SU-DHL-6 (cell line): ENCODE data around the gene PAIP2B.

ENCODE experiments used
- H2AFZ ChIP-seq: fragments of 200-600 bp; sonication (generic); 2 replicates; pipeline ENCODE4 v1.6.1; 2014; ENCODE audit warnings: low read depth, mild to moderate bottlenecking, moderate library complexity, mixed read lengths, antibody characterized with exemption, low read length; ENCODE audit not compliant: severe bottlenecking
- H3F3A ChIP-seq: fragments of 200-600 bp; shearing (Covaris generic); 2 replicates; pipeline ENCODE4 v1.6.0; 2016; ENCODE audit warnings: antibody characterized with exemption, mild to moderate bottlenecking; ENCODE audit not compliant: insufficient read depth
- H3K27ac ChIP-seq: fragments of 200-600 bp; sonication (generic); 2 replicates; pipeline ENCODE4 v1.5.1; 2016; ENCODE audit warnings: low read depth, mild to moderate bottlenecking, low read length, moderate library complexity, mixed read lengths
- H3K27me3 ChIP-seq: fragments of 200-600 bp; sonication (generic), shearing (Covaris generic); 2 replicates; pipeline ENCODE4 v1.6.0; 2014; ENCODE audit warnings: mild to moderate bottlenecking, low read length
- H3K36me3 ChIP-seq: fragments of 200-600 bp; sonication (generic); 2 replicates; pipeline ENCODE4 v1.6.1; 2014; ENCODE audit warnings: mild to moderate bottlenecking, low read length, mixed read lengths
- H3K4me2 ChIP-seq: fragments of 300-600, 200-600 bp; shearing (Covaris generic), sonication (generic); 2 replicates; pipeline ENCODE4 v1.6.0; 2014; ENCODE audit warnings: low read length, low read depth, mild to moderate bottlenecking; ENCODE audit not compliant: poor library complexity, severe bottlenecking
- H3K4me3 ChIP-seq: fragments of 200-600 bp; sonication (generic); 2 replicates; pipeline ENCODE4 v1.5.1; 2014; ENCODE audit warnings: antibody characterized with exemption, low read length, mild to moderate bottlenecking, mixed read lengths; ENCODE audit not compliant: insufficient read depth, poor library complexity, severe bottlenecking
- H3K79me2 ChIP-seq: fragments of 200-600 bp; sonication (generic); 2 replicates; pipeline ENCODE4 v1.6.1; 2014; ENCODE audit warnings: mild to moderate bottlenecking, low read length, moderate library complexity; ENCODE audit not compliant: insufficient read depth
- H3K9ac ChIP-seq: fragments of 200-600 bp; sonication (generic); 2 replicates; pipeline ENCODE4 v1.7.0; 2014; ENCODE audit warnings: mild to moderate bottlenecking, low read length
- H3K9me2 ChIP-seq: fragments of 200-600 bp; sonication (generic); replicated peaks from 2 replicates; pipeline ENCODE4 v1.6.1; 2014; ENCODE audit warnings: low read length; ENCODE audit not compliant: insufficient read depth
- H3K9me3 ChIP-seq: fragments of 200-600 bp; sonication (generic); 2 replicates; pipeline ENCODE4 v1.6.1; 2014; ENCODE audit warnings: low read length, mixed read lengths; ENCODE audit not compliant: insufficient read depth
- H4K20me1 ChIP-seq: fragments of 200-600 bp; sonication (generic); 2 replicates; pipeline ENCODE4 v1.6.1; 2014; ENCODE audit warnings: low read depth, mild to moderate bottlenecking, antibody characterized with exemption, low read length, moderate library complexity, mixed read lengths
- CTCF ChIP-seq: fragments of 200-600 bp; sonication (generic); IDR thresholded peaks from one replicate; pipeline ENCODE4 v1.5.1; 2017; ENCODE audit warnings: antibody characterized with exemption, mild to moderate bottlenecking, low read length, moderate library complexity; ENCODE audit not compliant: insufficient read depth, poor library complexity, severe bottlenecking
- EZH2phosphoT487 ChIP-seq: fragments of 200-600 bp; sonication (generic), shearing (Covaris generic); conservative IDR thresholded peaks from 2 replicates; pipeline ENCODE4 v1.6.1; 2018; ENCODE audit warnings: mild to moderate bottlenecking, antibody characterized with exemption, low read length, moderate library complexity, mixed read lengths

PAIP2B gene

GRCh38 chr2:71250935-71251334 lies 24.0 kb upstream of the PAIP2B start:
- no peaks in the 10 kb centered on the region for H3K79me2 ChIP-seq
- no peaks in the 10 kb centered on the region for H3K9me2 ChIP-seq
- H3F3A ChIP-seq, result no peaks in the 10 kb centered on the region
- no peaks in the 10 kb centered on the region for H3K27me3 ChIP-seq
- TF ChIP-seq EZH2phosphoT487, result no peak
- TF ChIP-seq CTCF, result no peak
- H3K4me3 ChIP-seq, result no peak overlapping the region
- H3K27ac ChIP-seq, result no peak overlapping the region
- no peaks in the 10 kb centered on the region for H3K9me3 ChIP-seq
- H3K4me2 ChIP-seq, result no peak overlapping the region
- H3K36me3 ChIP-seq, result no peaks in the 10 kb centered on the region
- no peak overlapping the region for H3K9ac ChIP-seq
- no peaks in the 10 kb centered on the region for H4K20me1 ChIP-seq
- H2AFZ ChIP-seq, result no peak overlapping the region

GRCh38 chr2:71244302-71244660 lies 17.4 kb upstream of the PAIP2B start:
- H3K9me3 ChIP-seq, result no peaks in the 10 kb centered on the region
- no peak overlapping the region for H3K27ac ChIP-seq
- no peaks in the 10 kb centered on the region for H3K79me2 ChIP-seq
- no peak overlapping the region for H3K4me2 ChIP-seq
- no peak overlapping the region for H2AFZ ChIP-seq
- no peaks in the 10 kb centered on the region for H3K36me3 ChIP-seq
- TF ChIP-seq EZH2phosphoT487 (no peak), CTCF (no peak)
- no peaks in the 10 kb centered on the region for H4K20me1 ChIP-seq
- no peaks in the 10 kb centered on the region; the same call in 1 of the 2 replicates for H3K27me3 ChIP-seq
- no peak overlapping the region for H3K4me3 ChIP-seq
- no peak overlapping the region for H3K9ac ChIP-seq
- H3K9me2 ChIP-seq, result no peaks in the 10 kb centered on the region
- no peaks in the 10 kb centered on the region for H3F3A ChIP-seq

GRCh38 chr2:71243634-71244301 lies 16.9 kb upstream of the PAIP2B start:
- H3K79me2 ChIP-seq, result no peaks in the 10 kb centered on the region
- H3K9ac ChIP-seq, result no peak overlapping the region
- no peak overlapping the region for H3K4me2 ChIP-seq
- H3K27ac ChIP-seq, result no peak overlapping the region
- H3K9me2 ChIP-seq, result no peaks in the 10 kb centered on the region
- H3K9me3 ChIP-seq, result no peaks in the 10 kb centered on the region
- H4K20me1 ChIP-seq, result no peaks in the 10 kb centered on the region
- H3F3A ChIP-seq, result no peaks in the 10 kb centered on the region
- H2AFZ ChIP-seq, result no peak overlapping the region
- H3K4me3 ChIP-seq, result no peak overlapping the region
- no peaks in the 10 kb centered on the region; the same call in 1 of the 2 replicates for H3K27me3 ChIP-seq
- H3K36me3 ChIP-seq, result no peaks in the 10 kb centered on the region
- TF ChIP-seq EZH2phosphoT487 (no peak), CTCF (no peak)
